Glutamatergic neuron (in vitro differentiated cells): ENCODE measurements around the gene PRSS57. TPM values are rescaled to one million over a fixed set of nuclear protein-coding genes. Genes with fewer than 3 reads are reported as not detected.

Experiments used
- DNase-seq: peaks from one replicate; pipeline ENCODE4 v3.0.0; 2022
- H3K27ac Mint-ChIP-seq: one replicate; pipeline ENCODE4 v1.8.0; 2020; ENCODE audit warnings: mild to moderate bottlenecking, mixed read lengths, inconsistent platforms; ENCODE audit not compliant: unreplicated experiment
- H3K27me3 Mint-ChIP-seq: one replicate; pipeline ENCODE4 v1.8.0; 2020; ENCODE audit warnings: mild to moderate bottlenecking, moderate library complexity, mixed read lengths, inconsistent platforms; ENCODE audit not compliant: unreplicated experiment
- H3K36me3 Mint-ChIP-seq: one replicate; pipeline ENCODE4 v1.8.0; 2020; ENCODE audit warnings: mild to moderate bottlenecking, mixed read lengths, inconsistent platforms; ENCODE audit not compliant: unreplicated experiment
- H3K4me1 Mint-ChIP-seq: one replicate; pipeline ENCODE4 v1.8.0; 2020; ENCODE audit warnings: mild to moderate bottlenecking, low read depth, mixed read lengths, inconsistent platforms; ENCODE audit not compliant: unreplicated experiment
- H3K4me3 Mint-ChIP-seq: one replicate; pipeline ENCODE4 v1.8.0; 2020; ENCODE audit warnings: mild to moderate bottlenecking, mixed read lengths, inconsistent platforms; ENCODE audit not compliant: unreplicated experiment
- H3K9me3 Mint-ChIP-seq: one replicate; pipeline ENCODE4 v1.8.0; 2020; ENCODE audit warnings: mild to moderate bottlenecking, moderate library complexity, mixed read lengths, inconsistent platforms; ENCODE audit not compliant: unreplicated experiment
- total RNA-seq: library from RNA; stranded (reverse); fragmentation: NEBNext Ultra II Directional; extraction: Animal tissue kit (Norgen Biotek cat#: 25700); gene quantifications from one replicate; pipeline ENCODE4 v1.2.1, GENCODE V29; 2021; ENCODE audit not compliant: unreplicated experiment
- TF ChIP-seq, protein P1 (sequence below): fragments of 200-600 bp; sonication (generic); IDR thresholded peaks from one replicate; pipeline ENCODE4 v1.5.0; 2021; ENCODE audit not compliant: partially characterized antibody, unreplicated experiment

The PRSS57 gene
- total RNA-seq, 1 donor from 2014 or later, result 0.78 TPM

DNA sequence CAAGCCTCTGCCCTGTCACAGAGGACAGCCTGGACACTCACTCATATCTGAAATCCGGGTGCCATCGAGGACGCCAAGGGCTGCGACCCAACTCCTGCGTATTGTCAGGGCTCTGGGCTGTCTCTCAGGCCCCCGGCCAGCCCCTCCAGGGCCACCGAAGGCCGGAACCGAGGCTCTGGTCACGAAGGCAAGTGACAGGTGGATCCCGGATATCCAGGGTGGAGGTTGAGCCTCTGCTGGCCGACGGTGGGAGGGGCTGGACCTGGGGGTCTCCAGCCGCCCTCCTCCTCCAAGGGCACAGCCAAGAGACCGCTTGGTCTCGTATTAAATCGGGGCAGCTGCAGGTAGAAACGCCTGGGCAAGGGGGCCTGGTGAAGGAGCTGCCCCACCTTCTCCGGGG is 37.6 kb downstream of the PRSS57 start:
- peaks cover 9% of the 10 kb centered on the region for H3K27me3 Mint-ChIP-seq
- DNase-seq, result no peak
- H3K4me1 Mint-ChIP-seq, result peaks cover 16% of the 10 kb centered on the region
- no peak overlapping the region for H3K4me3 Mint-ChIP-seq
- H3K36me3 Mint-ChIP-seq, result no peaks in the 10 kb centered on the region
- peak overlapping the region; percentile 12 for H3K27ac Mint-ChIP-seq
- TF ChIP-seq, protein P1, sequence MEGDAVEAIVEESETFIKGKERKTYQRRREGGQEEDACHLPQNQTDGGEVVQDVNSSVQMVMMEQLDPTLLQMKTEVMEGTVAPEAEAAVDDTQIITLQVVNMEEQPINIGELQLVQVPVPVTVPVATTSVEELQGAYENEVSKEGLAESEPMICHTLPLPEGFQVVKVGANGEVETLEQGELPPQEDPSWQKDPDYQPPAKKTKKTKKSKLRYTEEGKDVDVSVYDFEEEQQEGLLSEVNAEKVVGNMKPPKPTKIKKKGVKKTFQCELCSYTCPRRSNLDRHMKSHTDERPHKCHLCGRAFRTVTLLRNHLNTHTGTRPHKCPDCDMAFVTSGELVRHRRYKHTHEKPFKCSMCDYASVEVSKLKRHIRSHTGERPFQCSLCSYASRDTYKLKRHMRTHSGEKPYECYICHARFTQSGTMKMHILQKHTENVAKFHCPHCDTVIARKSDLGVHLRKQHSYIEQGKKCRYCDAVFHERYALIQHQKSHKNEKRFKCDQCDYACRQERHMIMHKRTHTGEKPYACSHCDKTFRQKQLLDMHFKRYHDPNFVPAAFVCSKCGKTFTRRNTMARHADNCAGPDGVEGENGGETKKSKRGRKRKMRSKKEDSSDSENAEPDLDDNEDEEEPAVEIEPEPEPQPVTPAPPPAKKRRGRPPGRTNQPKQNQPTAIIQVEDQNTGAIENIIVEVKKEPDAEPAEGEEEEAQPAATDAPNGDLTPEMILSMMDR, result no peak
- H3K9me3 Mint-ChIP-seq, result peaks cover 5% of the 10 kb centered on the region

DNA sequence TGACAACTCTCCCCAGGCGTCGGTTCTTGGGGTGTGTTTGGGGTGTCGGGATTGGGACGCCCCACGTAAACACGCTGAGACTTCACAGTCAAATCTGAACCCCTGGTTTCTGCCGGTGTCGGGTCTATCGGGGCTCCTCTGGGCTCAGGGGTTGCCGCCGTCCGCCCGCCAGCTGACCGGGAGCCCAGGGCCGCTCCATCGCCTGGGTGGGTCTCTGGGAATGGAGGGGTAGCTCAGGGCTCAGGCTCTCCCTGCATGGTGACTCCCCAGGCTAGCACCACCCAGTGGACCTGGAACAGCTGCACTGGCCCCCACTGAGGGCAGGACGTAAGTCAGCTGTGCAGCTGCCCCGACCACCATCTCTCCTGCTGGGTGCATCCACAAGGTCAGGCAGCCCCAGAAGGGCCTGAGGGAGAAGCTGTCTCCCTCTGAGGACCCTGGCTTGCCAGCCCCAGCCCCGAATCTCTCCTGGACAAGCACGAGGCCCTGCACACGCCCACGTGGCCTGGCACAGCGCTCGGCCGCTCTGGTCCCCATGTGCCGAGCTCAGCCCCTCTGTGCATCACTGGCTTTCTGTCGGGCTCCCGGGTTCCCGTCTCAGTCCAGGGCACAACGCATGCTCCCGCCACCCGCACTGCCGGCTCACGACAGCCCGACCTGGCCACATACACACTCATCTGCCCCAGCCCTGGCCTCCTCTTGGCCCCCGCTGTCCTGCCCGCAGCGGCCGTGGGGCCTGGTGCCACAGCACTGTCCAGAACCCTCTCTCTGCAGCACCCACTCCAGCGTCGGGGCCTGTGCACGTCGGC is 38.3 kb downstream of the PRSS57 start:
- Mint-ChIP-seq H3K4me3 (no peak overlapping the region), H3K4me1 (peaks cover 16% of the 10 kb centered on the region), H3K9me3 (peaks cover 5% of the 10 kb centered on the region), H3K27ac (no peak overlapping the region), H3K36me3 (no peaks in the 10 kb centered on the region), H3K27me3 (peaks cover 9% of the 10 kb centered on the region)
- no peak for DNase-seq
- TF ChIP-seq, protein P1, result no peak

DNA sequence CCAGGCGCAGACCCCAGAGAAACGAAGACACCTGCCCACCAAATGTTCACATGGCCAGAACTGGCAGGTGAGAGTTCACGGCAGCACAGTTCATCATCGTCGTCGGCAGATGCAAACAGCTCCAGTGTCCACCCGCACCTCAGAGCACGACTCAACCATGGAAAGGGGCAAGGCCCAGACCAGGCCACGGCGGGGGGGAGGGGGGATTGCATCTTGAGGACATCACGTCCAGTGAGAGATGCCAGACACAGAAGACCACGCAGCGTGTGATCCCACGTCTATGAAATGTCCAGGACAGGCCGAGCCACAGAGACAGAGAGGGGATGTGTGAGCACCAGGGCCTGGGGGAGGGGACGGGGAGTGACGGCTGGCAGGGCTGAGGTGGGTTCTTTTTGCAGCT is 39.6 kb downstream of the PRSS57 start:
- H3K36me3 Mint-ChIP-seq, result no peaks in the 10 kb centered on the region
- H3K27ac Mint-ChIP-seq, result peak overlapping the region; percentile 50
- peaks cover 16% of the 10 kb centered on the region for H3K4me1 Mint-ChIP-seq
- no peak for DNase-seq
- H3K9me3 Mint-ChIP-seq, result peaks cover 6% of the 10 kb centered on the region
- TF ChIP-seq, protein P1, result no peak
- H3K4me3 Mint-ChIP-seq, result no peak overlapping the region
- peaks cover 6% of the 10 kb centered on the region for H3K27me3 Mint-ChIP-seq

DNA sequence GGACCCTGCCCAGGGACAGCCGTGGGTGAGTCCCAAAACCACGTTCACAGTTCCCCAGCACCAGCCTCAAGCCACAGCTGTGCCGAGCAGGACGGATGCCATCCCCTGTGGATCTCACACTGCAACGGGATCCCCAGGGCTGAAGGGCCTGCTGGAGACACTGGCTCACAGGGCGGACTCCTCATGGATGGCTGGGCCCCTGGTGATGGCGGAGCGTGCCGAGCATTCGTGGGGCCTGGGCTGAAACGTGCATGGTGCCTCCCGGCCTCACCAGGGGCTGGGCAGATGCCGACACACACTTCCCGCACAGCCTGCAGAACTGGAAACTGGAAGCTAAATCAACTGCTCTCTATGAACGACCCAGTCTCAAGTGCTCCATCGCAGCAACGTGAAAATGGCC is 41.8 kb downstream of the PRSS57 start:
- H3K9me3 Mint-ChIP-seq, result peaks cover 6% of the 10 kb centered on the region
- no peaks in the 10 kb centered on the region for H3K36me3 Mint-ChIP-seq
- DNase-seq, result no peak
- TF ChIP-seq, protein P1, result no peak
- H3K4me1 Mint-ChIP-seq, result peaks cover 11% of the 10 kb centered on the region
- peak overlapping the region; percentile 8 for H3K27ac Mint-ChIP-seq
- H3K27me3 Mint-ChIP-seq, result peaks cover 4% of the 10 kb centered on the region
- no peak overlapping the region for H3K4me3 Mint-ChIP-seq
